ENCODE measurements around the gene ATG4C.
A peak's percentile ranks its signal among the peaks of the same experiment; 100 is the strongest.
"Not testable (repeated sequence)": the region's sequence is repeated elsewhere in the genome, so short reads cannot be mapped to it uniquely, and the experiment has no call there.

Gene ATG4C, protein sequence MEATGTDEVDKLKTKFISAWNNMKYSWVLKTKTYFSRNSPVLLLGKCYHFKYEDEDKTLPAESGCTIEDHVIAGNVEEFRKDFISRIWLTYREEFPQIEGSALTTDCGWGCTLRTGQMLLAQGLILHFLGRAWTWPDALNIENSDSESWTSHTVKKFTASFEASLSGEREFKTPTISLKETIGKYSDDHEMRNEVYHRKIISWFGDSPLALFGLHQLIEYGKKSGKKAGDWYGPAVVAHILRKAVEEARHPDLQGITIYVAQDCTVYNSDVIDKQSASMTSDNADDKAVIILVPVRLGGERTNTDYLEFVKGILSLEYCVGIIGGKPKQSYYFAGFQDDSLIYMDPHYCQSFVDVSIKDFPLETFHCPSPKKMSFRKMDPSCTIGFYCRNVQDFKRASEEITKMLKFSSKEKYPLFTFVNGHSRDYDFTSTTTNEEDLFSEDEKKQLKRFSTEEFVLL

DNA sequence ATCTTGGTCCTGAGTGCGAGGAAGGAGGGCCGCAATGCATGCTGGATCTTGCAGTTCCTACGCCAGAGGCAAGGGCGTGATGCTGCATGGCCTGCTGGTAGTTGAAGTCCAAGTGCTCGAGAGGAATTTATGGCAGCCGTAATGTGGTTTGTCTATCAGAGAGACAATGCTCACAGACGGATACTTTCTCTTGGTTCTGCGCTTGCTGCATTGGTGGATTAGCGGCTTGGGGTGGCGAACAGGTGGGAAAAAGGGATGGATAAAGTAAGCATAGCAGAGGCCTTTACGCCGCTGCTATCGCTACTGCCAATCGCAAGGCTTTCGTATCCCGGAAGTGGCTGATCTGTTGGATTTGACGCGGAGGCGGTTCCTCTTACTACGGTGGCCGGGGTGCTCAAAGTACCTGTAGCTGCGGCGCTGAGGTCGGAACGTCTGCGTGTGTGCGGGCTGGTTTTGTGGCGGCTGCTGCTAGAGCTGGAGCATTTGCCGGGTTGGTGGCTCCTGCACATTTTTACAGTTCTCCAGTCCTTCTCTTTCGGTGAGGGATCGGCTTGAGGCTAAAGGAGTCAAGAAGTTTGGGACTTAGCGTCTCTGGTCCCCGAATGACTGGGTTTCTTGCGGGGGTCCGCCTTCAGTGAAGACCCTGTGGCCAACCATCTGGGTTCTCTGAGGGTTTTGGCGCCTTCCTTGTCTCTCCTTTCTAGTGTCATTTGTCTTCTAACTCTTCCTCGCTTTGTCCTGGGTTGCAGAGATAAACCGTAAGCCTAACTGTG lies at the start of gene ATG4C:
TSS of gene ATG4C (plus strand) at position 397 of the 773 bp plus-strand sequence. CDS start 19,655 bp downstream, outside the sequence.
- ATAC-seq (replicated peaks) (peak; percentile 97 to 98), DNase-seq (peak; percentile 89)
- H3K27ac Mint-ChIP-seq = no peak within 1 kb of the TSS
- H3K9me3 Mint-ChIP-seq = no peaks in the 10 kb centered on the region
- no peak within 1 kb of the TSS for H3K4me3 Mint-ChIP-seq
- peaks cover 11 to 22% of the 10 kb centered on the region in 2 donors for H3K4me1 Mint-ChIP-seq
- peaks cover 3 to 8% of the 10 kb centered on the region in 2 donors for H3K36me3 Mint-ChIP-seq
- no peaks in the 10 kb centered on the region for H3K27me3 Mint-ChIP-seq

DNA sequence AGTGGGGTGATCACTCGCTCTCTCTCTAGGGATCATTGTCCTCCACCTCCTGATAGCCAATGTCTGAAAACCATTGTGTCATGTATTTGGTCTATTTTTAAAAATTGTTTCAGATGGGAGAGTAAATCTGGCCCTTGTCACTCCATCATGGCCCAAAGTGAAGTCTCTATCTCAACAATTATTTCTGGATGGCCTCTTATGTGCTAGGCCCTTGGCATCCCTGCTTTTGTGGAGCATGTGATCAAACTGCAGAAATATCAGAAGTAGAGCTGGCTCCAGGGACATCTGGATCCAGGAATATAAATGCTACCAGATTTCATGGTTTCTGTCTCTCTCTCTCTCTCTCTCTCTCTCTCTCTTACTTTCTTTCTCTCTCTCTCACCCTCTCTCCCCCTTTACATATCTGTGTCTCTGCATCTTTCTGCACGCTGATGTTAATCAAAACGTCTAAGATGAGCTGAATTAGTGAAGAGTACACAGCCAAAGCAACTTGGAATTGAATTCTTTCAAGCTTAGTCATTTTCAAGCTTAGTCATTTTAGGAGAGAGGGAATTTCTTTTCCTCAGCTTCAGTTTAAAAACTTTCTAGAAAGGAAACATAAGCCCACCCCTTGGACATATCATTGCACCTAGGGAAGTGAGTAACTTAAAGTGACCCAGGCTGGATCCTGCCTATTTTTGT lies 48.3 kb upstream of the ATG4C start:
- peaks cover 0 to under 1% of the 10 kb centered on the region in 2 donors for H3K4me1 Mint-ChIP-seq
- H3K27ac Mint-ChIP-seq = no peak overlapping the region
- H3K4me3 Mint-ChIP-seq = no peak overlapping the region
- DNase-seq = no peak
- H3K9me3 Mint-ChIP-seq = no peaks in the 10 kb centered on the region
- ATAC-seq (replicated peaks) = no peak
- H3K27me3 Mint-ChIP-seq = peaks cover 0 to 2% of the 10 kb centered on the region in 2 donors
- no peaks in the 10 kb centered on the region for H3K36me3 Mint-ChIP-seq

DNA sequence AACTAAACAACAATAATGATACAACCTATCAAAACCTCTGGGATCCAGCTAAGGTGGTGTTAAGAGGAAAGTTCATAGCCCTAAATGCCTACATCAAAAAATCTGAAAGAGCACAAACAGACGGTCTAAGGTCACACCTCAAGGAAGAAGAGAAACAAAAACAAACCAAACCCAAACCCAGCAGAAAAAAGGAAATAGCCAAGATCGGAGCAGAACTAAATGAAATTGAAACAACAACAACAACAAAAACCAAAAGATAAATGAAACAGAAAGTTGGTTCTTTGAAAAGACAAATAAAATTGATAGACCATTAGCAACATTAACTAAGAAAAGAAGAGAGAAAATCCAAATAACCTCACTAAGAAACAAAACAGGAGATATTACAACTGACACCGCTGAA lies 43.2 kb upstream of the ATG4C start:
- not testable (repeated sequence) for H3K9me3 Mint-ChIP-seq; H3K36me3 Mint-ChIP-seq; H3K4me3 Mint-ChIP-seq; H3K4me1 Mint-ChIP-seq; ATAC-seq (replicated peaks); H3K27ac Mint-ChIP-seq; DNase-seq; H3K27me3 Mint-ChIP-seq

DNA sequence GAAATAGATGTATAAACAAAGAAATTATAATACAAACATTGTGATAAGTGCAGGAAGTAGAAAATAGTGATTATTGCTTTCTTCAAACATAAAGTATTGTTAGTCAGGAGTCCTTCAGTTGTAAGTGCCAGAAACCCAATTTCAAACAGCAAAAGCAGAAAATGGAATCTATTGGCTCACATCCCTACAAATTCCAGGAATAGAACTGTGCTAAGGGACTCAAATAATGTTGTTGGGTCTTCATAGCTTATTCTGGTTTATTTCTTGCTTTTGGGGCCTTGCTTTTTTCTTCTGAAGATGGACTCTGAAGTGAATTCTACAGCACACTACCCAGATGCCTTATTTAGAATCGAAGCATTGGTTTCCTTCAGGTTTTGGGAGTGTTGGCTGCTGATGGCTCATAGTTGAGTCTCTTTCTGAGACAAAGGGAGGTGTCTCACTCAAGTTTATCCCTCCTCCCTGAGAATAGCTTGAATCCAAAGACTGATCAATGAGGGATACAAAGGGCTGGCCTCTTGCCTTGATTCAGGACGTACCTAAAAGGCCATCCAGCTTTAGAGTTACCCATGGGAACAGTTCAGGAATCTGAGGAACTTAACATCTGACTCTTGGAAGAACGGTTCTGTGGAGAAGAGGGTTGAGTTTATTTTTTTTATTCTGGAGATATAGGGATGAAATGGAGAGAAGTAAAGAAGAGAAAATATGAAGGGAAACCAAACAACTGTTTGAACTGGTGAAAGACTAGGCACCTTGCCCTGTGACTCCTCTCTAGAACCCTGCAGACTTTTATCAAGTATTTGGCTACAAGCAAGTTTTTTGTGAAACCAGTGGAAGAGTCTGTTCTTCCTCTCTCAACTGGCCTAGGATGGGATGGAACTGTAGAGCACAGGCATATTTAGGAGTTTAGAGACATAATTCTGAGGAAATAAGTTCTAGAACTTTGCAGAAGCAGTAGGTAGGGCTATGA lies 39.0 kb upstream of the ATG4C start:
- ATAC-seq (replicated peaks) = no peak
- no peak for DNase-seq

DNA sequence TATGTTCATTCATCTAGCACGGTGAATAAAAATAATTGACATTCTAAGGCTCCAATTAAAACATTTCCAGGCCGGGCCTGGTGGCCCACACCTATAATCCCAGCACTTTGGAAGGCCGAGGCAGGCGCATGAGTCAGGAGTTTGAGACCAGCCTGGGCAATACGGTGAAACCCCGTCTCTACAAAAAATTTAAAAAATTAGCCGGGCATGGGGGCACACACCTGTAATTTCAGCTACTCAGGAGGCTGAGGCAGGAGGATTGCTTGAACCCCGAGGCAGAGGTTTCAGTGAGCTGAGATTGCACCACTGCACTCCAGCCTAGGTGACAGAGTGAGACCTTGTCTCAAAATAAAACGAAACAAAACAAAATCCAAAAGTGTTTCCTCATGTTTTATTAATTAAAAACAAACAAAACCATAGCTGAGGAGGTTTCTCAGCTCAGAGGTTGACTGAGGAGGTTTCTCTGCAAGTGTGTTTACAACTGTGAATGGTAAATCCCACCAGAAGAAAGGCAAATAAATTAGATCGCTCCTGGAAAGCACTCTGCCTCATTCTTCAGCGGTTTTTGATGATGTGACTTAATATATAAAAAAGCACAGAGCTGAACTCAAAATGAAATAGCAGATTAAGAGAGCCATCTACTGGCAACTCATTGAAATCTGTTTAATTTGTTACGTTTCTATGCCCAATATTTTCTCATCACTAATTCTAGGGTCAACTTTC lies 37.7 kb upstream of the ATG4C start:
- H3K9me3 Mint-ChIP-seq = peaks cover 0 to 3% of the 10 kb centered on the region in 2 donors
- H3K27me3 Mint-ChIP-seq = peaks cover 0 to 8% of the 10 kb centered on the region in 2 donors
- peak in 1 of 2 donors; percentile 38 for ATAC-seq (replicated peaks)
- no peaks in the 10 kb centered on the region for H3K4me1 Mint-ChIP-seq
- no peaks in the 10 kb centered on the region for H3K36me3 Mint-ChIP-seq
- no peak for DNase-seq
- H3K4me3 Mint-ChIP-seq = no peak overlapping the region
- no peak overlapping the region for H3K27ac Mint-ChIP-seq

More for the DNA sequence above, 39.0 kb upstream of the ATG4C start:
- H3K36me3 Mint-ChIP-seq = no peaks in the 10 kb centered on the region
- H3K4me3 Mint-ChIP-seq = no peak overlapping the region
- H3K4me1 Mint-ChIP-seq = peaks cover 0 to 2% of the 10 kb centered on the region in 2 donors
- peaks cover 6 to 8% of the 10 kb centered on the region in 2 donors for H3K27me3 Mint-ChIP-seq
- H3K27ac Mint-ChIP-seq = no peak overlapping the region
- H3K9me3 Mint-ChIP-seq = peaks cover 0 to 3% of the 10 kb centered on the region in 2 donors

DNA sequence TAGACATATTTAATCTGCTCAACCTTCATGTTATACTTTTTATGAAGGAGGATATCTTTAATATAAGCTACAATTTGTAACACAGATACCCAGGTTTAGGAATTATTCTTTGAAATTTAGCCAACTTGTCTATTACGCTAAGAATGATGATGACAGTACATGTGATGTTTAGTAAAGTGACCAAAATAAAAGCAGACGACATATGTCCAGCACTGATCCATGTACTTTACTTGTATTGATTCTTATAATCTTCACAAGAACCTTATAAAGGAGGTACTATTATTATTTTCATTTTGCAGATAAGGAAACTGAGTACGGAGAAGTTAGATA lies 37.2 kb upstream of the ATG4C start:
- no peak for DNase-seq
- H3K9me3 Mint-ChIP-seq = peaks cover 0 to 3% of the 10 kb centered on the region in 2 donors
- H3K4me1 Mint-ChIP-seq = no peaks in the 10 kb centered on the region
- H3K4me3 Mint-ChIP-seq = no peak overlapping the region
- H3K36me3 Mint-ChIP-seq = no peaks in the 10 kb centered on the region
- no peak for ATAC-seq (replicated peaks)
- no peak overlapping the region for H3K27ac Mint-ChIP-seq
- peaks cover 0 to 5% of the 10 kb centered on the region in 2 donors for H3K27me3 Mint-ChIP-seq

DNA sequence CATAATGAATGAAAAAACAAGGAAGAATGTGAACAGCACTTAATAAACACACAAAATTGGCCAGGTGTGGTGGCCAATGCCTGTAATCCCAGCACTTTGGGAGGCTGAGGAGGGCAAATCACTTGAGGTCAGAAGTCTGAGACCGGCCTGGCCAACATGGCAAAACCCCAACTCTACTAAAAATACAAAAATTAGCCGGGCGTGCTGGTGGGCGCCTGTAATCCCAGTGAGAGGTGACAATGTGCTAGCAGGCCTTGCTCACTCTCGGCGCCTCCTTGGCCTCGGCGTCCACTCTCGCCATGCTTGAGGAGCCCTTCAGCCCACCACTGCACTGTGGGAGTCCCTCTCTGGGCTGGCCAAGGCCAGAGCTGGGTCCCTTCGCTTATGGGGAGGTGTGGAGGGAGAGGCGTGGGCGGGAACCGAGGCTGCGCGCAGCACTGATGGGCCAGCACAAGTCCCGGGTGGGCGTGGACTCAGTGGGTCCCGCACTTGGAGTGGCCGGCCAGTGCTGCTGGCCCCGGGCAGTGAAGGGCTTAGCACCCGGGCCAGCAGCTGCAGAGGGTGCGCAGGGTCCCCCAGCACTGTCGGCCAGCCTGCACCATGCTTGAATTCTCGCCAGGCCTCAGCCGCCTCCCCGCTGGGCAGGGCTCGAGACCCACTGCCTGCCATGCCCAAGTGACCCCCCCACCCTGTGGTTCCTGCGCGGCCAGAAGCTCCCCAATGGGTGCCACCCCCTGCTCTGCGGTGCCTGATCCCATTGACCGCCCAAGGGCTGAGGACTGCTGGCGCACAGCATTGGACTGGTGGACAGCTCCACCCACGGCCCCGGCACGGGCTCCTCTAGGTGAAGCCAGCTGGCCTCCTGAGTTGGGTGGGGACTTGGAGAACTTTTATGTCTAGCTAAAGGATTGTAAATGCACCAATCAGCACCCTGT lies 30.6 kb upstream of the ATG4C start:
- H3K27me3 Mint-ChIP-seq = no peaks in the 10 kb centered on the region
- no peak overlapping the region for H3K27ac Mint-ChIP-seq
- no peaks in the 10 kb centered on the region for H3K4me1 Mint-ChIP-seq
- no peak for DNase-seq
- H3K4me3 Mint-ChIP-seq = no peak overlapping the region
- ATAC-seq (replicated peaks) = no peak
- H3K9me3 Mint-ChIP-seq = peaks cover 0 to 3% of the 10 kb centered on the region in 2 donors
- no peaks in the 10 kb centered on the region for H3K36me3 Mint-ChIP-seq

DNA sequence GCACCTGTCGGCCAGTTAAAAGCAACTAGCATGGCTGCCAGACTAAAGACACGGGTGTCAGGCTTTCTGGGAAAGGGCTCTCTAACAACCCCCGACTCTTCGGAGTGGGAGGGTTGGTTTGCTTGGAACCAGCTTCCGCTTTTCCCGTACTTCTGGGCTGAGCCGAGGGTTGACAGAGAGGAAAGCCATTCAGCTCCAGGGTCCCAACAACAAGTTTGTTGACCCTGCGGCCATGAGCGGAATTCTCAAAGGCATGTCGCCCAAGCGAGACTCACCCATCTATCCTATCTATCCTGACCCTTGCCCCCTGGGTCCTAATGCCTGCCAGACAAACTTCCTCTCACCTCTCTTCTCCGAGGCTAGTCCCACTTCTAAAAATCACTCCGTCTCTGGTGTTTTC lies 29.0 kb upstream of the ATG4C start:
- H3K27ac Mint-ChIP-seq; ATAC-seq (replicated peaks); H3K36me3 Mint-ChIP-seq; H3K4me3 Mint-ChIP-seq; H3K27me3 Mint-ChIP-seq; DNase-seq; H3K9me3 Mint-ChIP-seq: not testable (repeated sequence)
- H3K4me1 Mint-ChIP-seq = peaks cover 10 to 12% of the 10 kb centered on the region in 2 donors

DNA sequence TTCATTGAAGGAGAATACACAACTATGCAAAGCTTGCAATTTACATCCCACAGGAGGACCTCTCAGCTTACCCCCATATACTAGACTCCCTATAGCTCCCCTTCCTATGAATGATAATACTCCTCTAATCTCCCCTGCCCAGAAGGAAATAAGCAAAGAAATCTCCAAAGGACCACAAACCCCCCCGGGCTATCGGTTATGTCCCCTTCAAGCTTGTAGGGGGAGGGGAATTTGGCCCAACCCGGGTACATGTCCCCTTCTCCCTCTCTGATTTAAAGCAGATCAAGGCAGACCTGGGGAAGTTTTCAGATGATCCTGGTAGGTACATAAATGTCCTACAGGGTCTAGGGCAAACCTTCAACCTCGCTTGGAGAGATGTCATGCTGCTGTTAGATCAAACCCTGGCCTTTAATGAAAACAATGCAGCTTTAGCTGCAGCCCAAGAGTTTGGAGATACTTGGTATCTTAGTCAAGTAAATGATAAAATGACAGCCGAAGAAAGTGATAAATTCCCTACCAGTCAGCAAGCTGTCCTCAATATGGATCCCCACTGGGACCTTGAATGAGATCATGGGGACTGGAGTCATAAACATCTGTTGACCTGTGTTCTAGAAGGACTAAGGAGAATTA lies 27.6 kb upstream of the ATG4C start:
- not testable (repeated sequence) for H3K4me3 Mint-ChIP-seq; H3K9me3 Mint-ChIP-seq; H3K27ac Mint-ChIP-seq; DNase-seq; H3K36me3 Mint-ChIP-seq; H3K27me3 Mint-ChIP-seq; ATAC-seq (replicated peaks)
- peaks cover 10 to 14% of the 10 kb centered on the region in 2 donors for H3K4me1 Mint-ChIP-seq

DNA sequence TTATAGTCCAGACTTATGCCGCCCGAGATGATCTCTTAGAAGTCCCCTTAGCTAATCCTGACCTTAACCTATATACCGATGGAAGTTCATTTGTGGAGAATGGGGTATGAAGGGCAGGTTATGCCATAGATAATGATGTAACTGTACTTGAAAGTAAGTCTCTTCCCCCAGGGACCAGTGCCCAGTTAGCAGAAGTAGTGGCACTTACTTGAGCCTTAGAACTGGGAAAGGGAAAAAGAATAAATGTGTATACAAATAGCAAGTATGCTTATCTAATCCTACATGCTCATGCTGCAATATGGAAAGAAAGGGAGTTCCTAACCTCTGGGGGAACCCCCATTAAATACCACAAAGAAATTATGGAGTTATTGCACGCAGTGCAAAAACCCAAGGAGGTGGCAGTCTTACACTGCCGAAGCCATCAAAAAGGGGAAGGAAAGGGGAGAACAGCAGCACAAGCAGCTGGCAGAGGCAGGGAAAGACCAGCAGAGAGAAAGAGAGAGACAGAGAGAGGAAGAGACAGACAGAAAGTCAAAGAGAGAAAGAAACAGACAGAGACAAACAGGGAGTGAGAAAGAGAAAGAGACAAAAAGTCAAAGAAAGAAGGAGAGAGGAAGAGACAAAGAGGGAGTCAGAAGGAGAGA lies 24.6 kb upstream of the ATG4C start:
- Mint-ChIP-seq H3K4me3 (peak overlapping the region; percentile 3 to 53), H3K27ac (peak overlapping the region; percentile 10), H3K4me1 (peaks cover 10 to 14% of the 10 kb centered on the region in 2 donors)
- DNase-seq (peak; percentile 15), ATAC-seq (replicated peaks) (peak in 1 of 2 donors; percentile 25)
- H3K36me3 Mint-ChIP-seq, H3K9me3 Mint-ChIP-seq, H3K27me3 Mint-ChIP-seq: not testable (repeated sequence)

DNA sequence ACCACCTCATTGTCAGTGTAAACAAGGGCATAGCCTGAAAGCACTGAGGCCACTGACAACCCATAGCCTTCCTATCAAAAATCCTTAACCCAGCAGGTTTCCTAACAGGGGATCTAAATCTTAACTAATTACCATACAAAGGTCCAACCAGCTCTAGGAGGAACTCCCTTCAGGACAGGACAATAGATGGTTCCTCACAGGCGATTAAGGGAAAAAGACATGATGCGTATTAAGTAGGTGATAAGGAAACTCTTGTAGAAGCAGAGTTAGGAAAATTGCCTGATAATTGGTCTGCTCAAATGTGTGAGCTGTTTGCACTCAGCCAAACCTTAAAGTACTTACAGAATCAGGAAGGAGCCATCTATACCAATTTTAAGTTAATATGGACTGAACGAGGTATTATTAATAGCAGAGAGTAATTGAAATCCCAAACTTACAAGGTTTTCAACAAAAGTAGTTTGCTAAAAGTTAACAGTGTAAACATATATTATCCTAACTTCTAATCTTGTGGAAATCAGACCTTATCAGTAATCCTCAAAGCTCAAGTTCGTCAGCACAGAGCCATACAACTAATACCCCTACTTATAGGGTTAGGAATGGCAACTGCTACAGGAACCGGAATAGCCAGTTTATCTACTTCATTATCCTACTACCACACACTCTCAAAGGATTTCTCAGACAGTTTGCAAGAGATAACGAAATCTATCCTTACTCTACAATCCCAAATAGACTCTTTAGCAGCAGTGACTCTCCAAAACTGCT lies 23.7 kb upstream of the ATG4C start:
- not testable (repeated sequence) for H3K9me3 Mint-ChIP-seq; H3K36me3 Mint-ChIP-seq; DNase-seq; H3K4me3 Mint-ChIP-seq; H3K27me3 Mint-ChIP-seq; H3K27ac Mint-ChIP-seq; ATAC-seq (replicated peaks)
- peaks cover 10 to 14% of the 10 kb centered on the region in 2 donors for H3K4me1 Mint-ChIP-seq
